Measurements from ENCODE around the gene ZBTB16. TPM values are rescaled to one million over a fixed set of nuclear protein-coding genes. Genes with fewer than 3 reads are reported as not detected.

ZBTB16 gene
- total and polyA plus RNA-seq, 2 of the 4 experiments (the other 2 are of a cell fraction) = not detected

GRCh38 chr11:114265122-114265878 is 205.8 kb downstream of the ZBTB16 start:
- no peak overlapping the region for H3K4me3 ChIP-seq (ENCODE audit: insufficient read depth, low read depth, low read length)
- no TSS peak for BruUV-seq (replicated peaks)
- peaks cover 32% of the 10 kb centered on the region for H3K27me3 ChIP-seq (ENCODE audit: control insufficient read depth, insufficient read depth, low read length)
- no peak overlapping the region for H3K23ac ChIP-seq (ENCODE audit: low read depth, low read length)
- no peak overlapping the region for H2AK5ac ChIP-seq (ENCODE audit: low read depth, low read length)
- H3K56ac ChIP-seq (ENCODE audit: extremely low read depth, insufficient read depth, low read length) = no peak overlapping the region
- H4K5ac ChIP-seq (ENCODE audit: low read depth, low read length) = no peak overlapping the region
- H2BK15ac ChIP-seq (ENCODE audit: low read depth, low read length) = no peak overlapping the region
- ATAC-seq (ENCODE audit: low read depth) = no peak
- no peaks in the 10 kb centered on the region for H4K20me1 ChIP-seq (ENCODE audit: insufficient read depth, low read length)
- H3K14ac ChIP-seq (replicated peaks; ENCODE audit: low read depth, low read length) = no peak overlapping the region
- no peak for DNase-seq
- H2BK120ac ChIP-seq (ENCODE audit: low read depth, low read length) = no peak overlapping the region
- no peaks in the 10 kb centered on the region for H3K36me3 ChIP-seq (ENCODE audit: control insufficient read depth, insufficient read depth, low read length)
- intact Hi-C loops (cut with micrococcal nuclease) = loop anchor here (5.0 kb wide), 1 partner anchor 1753 kb away; no protein-coding TSS in a partner anchor
- no peak overlapping the region for H3K4me2 ChIP-seq (ENCODE audit: low read depth, low read length)
- H3K9me3 ChIP-seq (ENCODE audit: control insufficient read depth, insufficient read depth, low read length) = no peaks in the 10 kb centered on the region
- no peak overlapping the region for H2AK9ac ChIP-seq (replicated peaks; ENCODE audit: low read depth, low read length, poor library complexity)
- no peak overlapping the region for H4K8ac ChIP-seq (ENCODE audit: low read depth in 2 of 2, low read length in 2 of 2)
- POLR2A ChIA-PET (ENCODE audit: unreplicated experiment) = no interaction called here
- TF ChIP-seq BHLHE40 (IDR thresholded peaks at IDR 0.05; ENCODE audit: low read depth, low read length) (no peak), CEBPB (IDR thresholded peaks at IDR 0.05; ENCODE audit: low read depth, low read length) (peak; percentile 32), SMC3 (IDR thresholded peaks at IDR 0.05; ENCODE audit: low read depth, low read length) (no peak)
- no peaks in the 10 kb centered on the region for H3K9me1 ChIP-seq (ENCODE audit: insufficient read depth, low read length)
- CTCF ChIA-PET = interaction anchor here (0.8 to 1.4 kb wide), 3 partner anchors 271 to 369 kb away, joined by 3 to 4 read pairs (median 3); no protein-coding TSS in a partner anchor
- H2BK5ac ChIP-seq (ENCODE audit: low read depth, low read length, poor library complexity, severe bottlenecking) = no peak overlapping the region
- H3K4ac ChIP-seq (ENCODE audit: low read depth, low read length) = no peak overlapping the region
- no peak overlapping the region for H3K18ac ChIP-seq (ENCODE audit: low read depth, low read length)
- in situ Hi-C loops (cut with MboI; ENCODE audit: low sequenced_read_pairs) = no loop called here
- H2AFZ ChIP-seq (replicated peaks; ENCODE audit: low read length, poor library complexity) = no peak overlapping the region
- WGBS, 2 experiments (ENCODE audit: extremely low coverage in 2 of 2, insufficient read length in 1 of 2) = 10% methylated on average over 3 of the region's 8 CpGs; no CpG with 5 or more reads in 1 of the 2 experiments
- H2BK20ac ChIP-seq (ENCODE audit: low read depth, low read length) = no peak overlapping the region
- no peak overlapping the region for H3K9ac ChIP-seq (ENCODE audit: low read depth, low read length)
- dilution Hi-C loops (cut with HindIII; ENCODE audit: low sequenced_read_pairs, unreplicated experiment) = no loop called here
- H3K4me1 ChIP-seq (ENCODE audit: control insufficient read depth, insufficient read depth, low read length) = no peaks in the 10 kb centered on the region
- no peak overlapping the region for H3K27ac ChIP-seq (ENCODE audit: insufficient read depth, low read length)
- H3K79me1 ChIP-seq (ENCODE audit: low read depth in 1 of 2, low read length in 2 of 2) = no peaks in the 10 kb centered on the region
- no peak overlapping the region for H4K91ac ChIP-seq (ENCODE audit: insufficient read depth, low read depth, low read length)

Data from IMR-90 (cell line).